K562 (cell line): ENCODE measurements around the gene PI4K2A. TPM values are rescaled to one million over a fixed set of nuclear protein-coding genes. Genes with fewer than 3 reads are reported as not detected.

ENCODE experiments used
- CREBBP ChIP-seq: IDR thresholded peaks from one replicate; pipeline ENCODE4 v1.6.1; 2012; ENCODE audit warnings: low read depth, mild to moderate bottlenecking, control low read depth, inconsistent platforms, low read length
- EP400 ChIP-seq: fragments of 450-650 bp; IDR thresholded peaks from 2 replicates; pipeline ENCODE4 v1.6.1; 2017; ENCODE audit warnings: antibody characterized with exemption, mild to moderate bottlenecking, moderate library complexity
- HNRNPUL1 ChIP-seq: fragments of 200-400 bp; formaldehyde crosslinking; IDR thresholded peaks from 2 replicates; pipeline ENCODE4 v1.6.1; 2017; ENCODE audit warnings: low read length
- JUNB ChIP-seq: fragments of 450-650 bp; formaldehyde crosslinking; conservative IDR thresholded peaks from 2 replicates; pipeline ENCODE4 v1.4.0; 2020; ENCODE audit warnings: mild to moderate bottlenecking
- MAFK ChIP-seq: IDR thresholded peaks from 2 replicates; pipeline ENCODE4 v1.6.1; 2011; ENCODE audit warnings: low read length, improper control_type of control experiment
- MNT ChIP-seq, 2 experiments: fragments of 450-650 bp; conservative IDR thresholded peaks; 2 replicates each; pipeline ENCODE4 v1.6.1; 2017; ENCODE audit warnings: mild to moderate bottlenecking in 2 of 2, moderate library complexity in 2 of 2
- MTA3 ChIP-seq: fragments of 450-650 bp; formaldehyde crosslinking; IDR thresholded peaks from 2 replicates; pipeline ENCODE4 v1.6.1; 2017; ENCODE audit warnings: mild to moderate bottlenecking, borderline replicate concordance
- NEUROD1 ChIP-seq: fragments of 150-350 bp; IDR thresholded peaks from 2 replicates; pipeline ENCODE4 v1.6.1; 2014; ENCODE audit warnings: borderline replicate concordance, low read length, low read depth; ENCODE audit not compliant: partially characterized antibody
- NRF1 ChIP-seq, 2 experiments: fragments of 450-650 bp; IDR thresholded peaks in 1 of 2; conservative IDR thresholded peaks in 1 of 2; 2 replicates each; pipeline ENCODE4 v1.6.1; 2014; ENCODE audit warnings: mild to moderate bottlenecking in 2 of 2
- RHOXF2B ChIP-seq: fragments of 250-450 bp; sonication (Bioruptor Pico); conservative IDR thresholded peaks from 2 replicates; pipeline ENCODE4 v1.5.1; 2021
- SAFB ChIP-seq: fragments of 200-400 bp; formaldehyde crosslinking; IDR thresholded peaks from 2 replicates; pipeline ENCODE4 v1.6.1; 2017; ENCODE audit warnings: low read depth, low read length, borderline replicate concordance
- TRIM24 ChIP-seq, 2 experiments: fragments of 450-650 bp; IDR thresholded peaks; 2 replicates each; pipeline ENCODE4 v1.6.1; 2016
- ZBTB11 ChIP-seq, 3 experiments: fragments of 200-800 bp in 1 of 3; fragments of 250-450 bp in 1 of 3; fragments of 450-650 bp in 1 of 3; sonication (Bioruptor Pico) in 1 of 3; sonication (Bioruptor generic) in 1 of 3; formaldehyde crosslinking in 1 of 3; IDR thresholded peaks; 2 replicates each; pipeline versions ENCODE4 v1.6.1 to v1.8.0; 2016 to 2022; ENCODE audit warnings: mild to moderate bottlenecking in 2 of 3, missing genetic modification characterization in 2 of 3, missing compliant biosample characterization in 1 of 3, moderate library complexity in 1 of 3
- ZC3H4 ChIP-seq: sonication (generic); formaldehyde crosslinking; IDR thresholded peaks from 2 replicates; pipeline ENCODE4 v1.9.0; 2021; ENCODE audit warnings: missing genetic modification reagents, borderline replicate concordance
- ZNF398 ChIP-seq: fragments of 250-450 bp; sonication (Bioruptor Pico); IDR thresholded peaks from 2 replicates; pipeline ENCODE4 v1.8.0; 2021; ENCODE audit warnings: moderate library complexity, mild to moderate bottlenecking, inconsistent platforms
- ZNF445 ChIP-seq: fragments of 250-450 bp; sonication (Bioruptor Pico); IDR thresholded peaks from 2 replicates; pipeline ENCODE4 v1.4.0; 2020; ENCODE audit warnings: low read depth, mild to moderate bottlenecking, moderate library complexity
- polyA plus RNA-seq, 8 experiments: library from polyadenylated mRNA; depleted of rRNA in 4 of 8; stranded (reverse) in 5 of 8; unstranded in 3 of 8; fragments of >200 nt; fragmentation: Nextera tagmentation in 2 of 8; fragmentation: Illumina TruSeq in 1 of 8; extraction: Ambion mirVana in 2 of 8; extraction: Trizol in 1 of 8; gene quantifications; 2 replicates each; pipeline versions ENCODE4 v1.2.1 to v1.2.3, GENCODE V29; 2011 to 2014; ENCODE audit warnings: inconsistent platforms in 1 of 8, missing spikeins in 1 of 8
- total RNA-seq, 7 experiments: library from RNA; depleted of rRNA in 6 of 7; stranded (reverse); fragments of >200 nt in 6 of 7; fragmentation: Illumina TruSeq in 2 of 7; extraction: Trizol in 2 of 7; gene quantifications; 2 replicates each; pipeline versions ENCODE4 v1.2.1 to v1.2.3, GENCODE V29; 2011 to 2021; ENCODE audit warnings: low replicate concordance in 1 of 7
- TF ChIP-seq, protein P1 (sequence below): fragments of 150-350 bp; conservative IDR thresholded peaks from 2 replicates; pipeline ENCODE4 v1.6.1; 2014; ENCODE audit warnings: low read length

Gene PI4K2A
- total and polyA plus RNA-seq, 9 of the 15 experiments (the other 6 are each of a cell fraction or from before 2014, with no cell fraction given), result 4.4 to 28.4 (median 16.5) TPM

GRCh38 chr10:97632949-97633884 is 7.3 kb upstream of the PI4K2A start, which contains the start of gene MORN4 (continued):
- TF ChIP-seq CREBBP, result no peak
- no peak for TF ChIP-seq MAFK
- no peak for TF ChIP-seq HNRNPUL1
- TF ChIP-seq TRIM24 (IDR thresholded peaks at IDR 0.05), result no peak
- TF ChIP-seq NEUROD1, result peak; percentile 94
- 0 out of 4 replicates have a peak, but pooled peaks of 1 of the 2 experiments have one; percentile 16 for TF ChIP-seq NRF1 (conservative IDR thresholded peaks at IDR 0.05 in 1 of 2, IDR thresholded peaks at IDR 0.05 in 1 of 2)
- peak; percentile 27 to 64; a peak in 2 of 4 replicates for TF ChIP-seq MNT (conservative IDR thresholded peaks at IDR 0.05)
- TF ChIP-seq ZNF398 (CRISPR knock-in tag), result no peak
- no peak for TF ChIP-seq ZC3H4 (CRISPR knock-in tag)
- no peak for TF ChIP-seq JUNB
- peak; percentile 77 for TF ChIP-seq EP400
- no peak for TF ChIP-seq RHOXF2B (CRISPR knock-in tag)
- TF ChIP-seq MTA3, result peak; percentile 72; the same call in 1 of the 2 replicates
- TF ChIP-seq, protein P1, sequence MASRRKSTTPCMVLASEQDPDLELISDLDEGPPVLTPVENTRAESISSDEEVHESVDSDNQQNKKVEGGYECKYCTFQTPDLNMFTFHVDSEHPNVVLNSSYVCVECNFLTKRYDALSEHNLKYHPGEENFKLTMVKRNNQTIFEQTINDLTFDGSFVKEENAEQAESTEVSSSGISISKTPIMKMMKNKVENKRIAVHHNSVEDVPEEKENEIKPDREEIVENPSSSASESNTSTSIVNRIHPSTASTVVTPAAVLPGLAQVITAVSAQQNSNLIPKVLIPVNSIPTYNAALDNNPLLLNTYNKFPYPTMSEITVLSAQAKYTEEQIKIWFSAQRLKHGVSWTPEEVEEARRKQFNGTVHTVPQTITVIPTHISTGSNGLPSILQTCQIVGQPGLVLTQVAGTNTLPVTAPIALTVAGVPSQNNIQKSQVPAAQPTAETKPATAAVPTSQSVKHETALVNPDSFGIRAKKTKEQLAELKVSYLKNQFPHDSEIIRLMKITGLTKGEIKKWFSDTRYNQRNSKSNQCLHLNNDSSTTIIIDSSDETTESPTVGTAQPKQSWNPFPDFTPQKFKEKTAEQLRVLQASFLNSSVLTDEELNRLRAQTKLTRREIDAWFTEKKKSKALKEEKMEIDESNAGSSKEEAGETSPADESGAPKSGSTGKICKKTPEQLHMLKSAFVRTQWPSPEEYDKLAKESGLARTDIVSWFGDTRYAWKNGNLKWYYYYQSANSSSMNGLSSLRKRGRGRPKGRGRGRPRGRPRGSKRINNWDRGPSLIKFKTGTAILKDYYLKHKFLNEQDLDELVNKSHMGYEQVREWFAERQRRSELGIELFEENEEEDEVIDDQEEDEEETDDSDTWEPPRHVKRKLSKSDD, result 0 out of 2 replicates have a peak, but pooled peaks have one; percentile 46
- TF ChIP-seq ZNF445 (CRISPR knock-in tag), result no peak
- TF ChIP-seq SAFB, result no peak
- TF ChIP-seq ZBTB11 (CRISPR knock-in tag; IDR thresholded peaks at IDR 0.05), result no peak
